Measurements from ENCODE around the gene TSGA10.
"Not testable (repeated sequence)": the region's sequence is repeated elsewhere in the genome, so short reads cannot be mapped to it uniquely, and the experiment has no call there.

TSGA10 gene

DNA sequence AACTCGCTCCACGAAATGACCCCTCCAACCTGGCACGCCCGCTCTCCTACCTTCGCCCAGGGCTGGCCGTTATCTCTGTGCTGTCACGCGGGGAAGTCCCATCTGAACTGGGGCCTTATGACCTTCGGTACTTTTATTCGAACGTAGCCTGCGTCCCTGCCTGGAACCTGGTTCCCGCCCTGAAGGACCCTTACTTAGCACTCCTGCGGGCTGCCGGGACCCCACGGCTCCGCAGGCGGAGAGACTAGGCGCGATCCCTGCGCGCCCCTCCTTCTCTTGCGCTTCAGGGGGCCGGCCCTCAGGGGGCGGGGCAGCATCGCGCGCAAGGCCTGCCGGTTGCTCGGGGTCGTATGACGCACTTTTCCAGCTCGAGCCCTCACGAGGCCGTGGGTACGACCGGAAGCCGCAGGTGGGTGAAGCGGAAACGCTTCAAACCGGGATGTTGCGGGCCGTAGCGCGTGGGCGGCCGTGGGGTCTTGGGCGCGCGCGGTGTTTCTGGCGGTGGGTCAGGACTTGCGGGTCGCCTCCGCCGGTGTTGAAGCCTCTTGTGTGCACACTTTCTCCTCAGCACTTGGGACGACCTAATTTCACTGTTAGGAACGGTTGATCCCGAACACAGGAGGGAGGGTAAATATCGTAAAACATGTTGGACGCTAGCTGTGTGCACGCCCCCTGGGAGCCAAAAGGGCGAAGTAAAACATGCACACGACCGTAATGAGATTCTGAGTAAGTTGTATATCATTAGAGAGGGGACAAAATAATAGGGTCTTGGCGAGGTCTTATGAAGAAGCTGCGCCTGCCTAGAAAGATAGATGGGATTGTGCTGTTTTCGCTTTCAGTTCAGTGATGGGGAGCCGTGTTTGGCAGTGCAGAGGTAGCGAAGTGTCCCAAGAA lies at the start of gene TSGA10, which contains the start of gene LIPT1:
TSS of gene TSGA10 (minus strand) at position 300 of the 894 bp plus-strand sequence. CDS start 45,503 bp downstream, outside the sequence.
TSS of gene LIPT1 (plus strand) at position 325 of the 894 bp plus-strand sequence. CDS start 6,991 bp downstream, outside the sequence.
- peak; percentile 91 for DNase-seq

GRCh38 chr2:99201959-99202678 lies 47.4 kb upstream of the TSGA10 start:
- no peak for DNase-seq

DNA sequence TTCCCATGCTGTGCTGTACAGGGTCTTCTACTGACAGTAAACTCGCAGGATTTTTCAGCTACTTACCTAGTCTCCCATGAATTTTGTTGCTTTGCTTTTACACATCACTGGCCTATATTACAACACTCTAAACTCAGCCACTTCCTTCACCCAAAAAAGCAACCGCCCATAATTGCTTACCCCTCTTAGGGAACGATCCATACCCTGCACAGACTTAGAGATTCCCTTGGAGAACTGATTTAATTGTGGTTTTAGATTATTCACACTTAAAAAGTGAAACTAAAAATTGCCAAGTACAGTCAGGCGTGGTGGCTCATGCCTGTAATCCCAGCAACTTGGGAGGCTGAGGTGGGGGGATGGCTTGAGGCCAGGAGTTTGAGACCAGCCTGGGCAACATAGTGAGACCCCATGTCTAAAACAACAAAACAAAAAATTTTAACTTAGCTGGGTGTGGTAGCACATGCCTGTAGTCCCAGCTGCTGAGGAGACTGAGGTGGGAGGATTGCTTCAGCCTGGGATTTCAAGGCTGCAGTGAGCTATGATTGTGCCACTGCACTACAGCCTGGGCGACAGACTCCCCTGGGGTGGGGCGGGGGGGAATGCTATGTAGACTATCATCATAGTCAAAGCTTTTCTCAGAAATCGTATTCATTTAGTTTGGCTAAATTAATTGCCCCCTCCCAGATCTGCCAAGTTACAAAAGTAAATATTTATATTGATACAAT lies 45.5 kb upstream of the TSGA10 start:
- no peak for DNase-seq

GRCh38 chr2:99198103-99198841 lies 43.5 kb upstream of the TSGA10 start:
- DNase-seq: no peak

- not testable (repeated sequence) for DNase-seq
Measured at GRCh38 chr2:99192364-99192763, 37.6 kb upstream of the TSGA10 start.

GRCh38 chr2:99190548-99190947 lies 35.8 kb upstream of the TSGA10 start:
- no peak for DNase-seq

DNA sequence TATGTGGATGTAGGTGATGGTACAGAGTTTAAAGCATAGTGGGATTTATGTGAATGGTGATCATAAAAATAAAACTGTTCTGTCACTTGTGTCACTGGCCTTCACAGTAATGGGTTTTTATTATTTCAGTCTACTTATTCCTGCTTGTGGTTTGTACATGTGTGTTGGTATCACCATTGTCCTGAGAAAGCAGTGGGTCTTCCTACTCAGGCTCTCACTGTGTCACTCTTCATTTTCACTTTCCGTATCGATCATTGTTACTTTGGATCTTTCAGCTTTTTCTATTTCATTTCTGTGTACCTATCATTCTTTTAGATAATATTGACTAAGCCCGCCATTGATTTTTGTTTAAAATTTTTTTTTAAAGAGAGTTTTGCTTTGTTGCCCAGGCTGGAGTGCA lies 33.6 kb upstream of the TSGA10 start:
- DNase-seq: no peak

DNA sequence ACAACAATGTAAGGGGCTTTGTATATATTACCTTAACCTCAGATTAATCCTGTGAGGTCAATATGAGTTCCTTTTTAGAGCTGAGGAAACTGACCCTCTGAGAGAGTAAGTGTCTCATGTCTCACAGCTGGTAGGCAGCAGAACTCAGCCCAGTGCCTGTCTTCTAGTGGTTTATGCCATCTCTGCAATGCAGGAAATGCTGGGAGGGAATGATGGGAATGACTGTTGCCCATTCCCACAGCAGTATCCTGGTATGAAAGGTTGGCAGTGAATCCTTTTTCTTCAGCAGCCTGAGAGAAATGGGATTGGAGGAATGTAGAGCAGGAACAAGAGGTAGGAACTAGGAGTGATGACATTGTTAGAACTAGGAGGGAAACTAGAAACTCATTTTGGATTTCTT lies 32.3 kb upstream of the TSGA10 start:
- no peak for DNase-seq

GRCh38 chr2:99184811-99185210 lies 30.1 kb upstream of the TSGA10 start:
- DNase-seq: no peak

DNA sequence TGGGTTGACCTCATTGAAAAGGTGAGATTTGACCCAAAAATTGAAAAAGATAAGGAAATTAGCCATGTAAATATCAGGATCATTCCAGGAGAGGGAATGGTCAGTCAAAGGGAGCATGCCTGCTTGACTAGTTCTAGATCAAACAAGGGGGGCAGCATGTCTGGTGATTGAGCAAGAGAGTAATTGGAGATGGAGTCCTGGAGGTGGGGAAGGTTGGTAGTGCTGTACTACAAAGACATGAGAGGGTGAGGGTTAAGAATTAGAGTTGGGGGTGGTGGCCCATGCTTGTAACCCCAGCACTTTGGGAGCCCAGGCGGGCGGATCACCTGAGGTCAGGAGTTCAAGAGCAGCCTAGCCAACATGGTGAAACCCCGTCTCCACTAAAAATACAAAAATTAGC lies 28.3 kb upstream of the TSGA10 start:
- DNase-seq: no peak

- no peak for DNase-seq
Measured at GRCh38 chr2:99181624-99182000, 26.9 kb upstream of the TSGA10 start.

GRCh38 chr2:99180755-99181623 lies 26.2 kb upstream of the TSGA10 start, which contains the start of the genes MITD1 and MRPL30:
Gene MITD1 (minus strand): TSS chr2:99181058. CDS start chr2:99180981, 77 bp downstream.
Gene MRPL30 (plus strand): TSS chr2:99181184. CDS start chr2:99186204, 5,020 bp downstream.
- DNase-seq: peak; percentile 90

DNA sequence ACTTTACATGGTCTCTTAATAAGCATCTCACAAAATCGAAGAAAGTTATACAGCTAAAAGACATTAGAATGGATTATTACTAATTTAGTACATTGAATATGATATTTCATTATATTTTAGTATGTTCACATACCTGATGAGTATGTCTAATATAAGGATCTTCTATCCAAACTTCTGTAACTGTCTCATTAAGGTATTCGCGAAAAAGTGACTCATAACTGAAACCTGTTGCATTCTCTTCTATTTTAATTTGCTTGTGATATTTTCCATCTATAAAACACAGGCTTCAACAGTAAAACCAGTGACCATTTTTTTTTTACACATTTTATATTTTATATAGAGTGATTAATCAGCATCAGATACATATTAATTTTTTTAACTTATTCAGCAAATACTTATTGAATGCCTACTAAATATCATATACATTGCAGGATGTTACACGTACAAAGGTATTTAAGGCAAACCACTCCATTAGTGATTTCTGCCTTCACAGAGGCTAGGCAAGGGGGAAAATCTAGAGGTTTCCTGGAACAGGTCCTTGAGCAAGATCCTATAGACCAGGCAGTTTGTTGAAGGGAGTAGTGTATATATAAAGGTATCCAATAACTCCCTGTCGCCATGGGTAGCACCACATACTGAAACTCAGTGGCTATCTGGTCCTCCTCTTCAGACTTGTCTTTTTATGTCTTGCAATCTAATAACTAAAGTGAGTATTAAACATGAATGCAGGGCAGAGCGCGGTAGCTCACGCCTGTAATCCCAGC lies 16.8 kb upstream of the TSGA10 start:
- DNase-seq: no peak

GRCh38 chr2:99169534-99169933 lies 14.8 kb upstream of the TSGA10 start:
- DNase-seq: no peak

GRCh38 chr2:99166218-99166617 lies 11.5 kb upstream of the TSGA10 start:
- DNase-seq: no peak

- DNase-seq: no peak
Measured at GRCh38 chr2:99159594-99159993, 4.9 kb upstream of the TSGA10 start.

DNA sequence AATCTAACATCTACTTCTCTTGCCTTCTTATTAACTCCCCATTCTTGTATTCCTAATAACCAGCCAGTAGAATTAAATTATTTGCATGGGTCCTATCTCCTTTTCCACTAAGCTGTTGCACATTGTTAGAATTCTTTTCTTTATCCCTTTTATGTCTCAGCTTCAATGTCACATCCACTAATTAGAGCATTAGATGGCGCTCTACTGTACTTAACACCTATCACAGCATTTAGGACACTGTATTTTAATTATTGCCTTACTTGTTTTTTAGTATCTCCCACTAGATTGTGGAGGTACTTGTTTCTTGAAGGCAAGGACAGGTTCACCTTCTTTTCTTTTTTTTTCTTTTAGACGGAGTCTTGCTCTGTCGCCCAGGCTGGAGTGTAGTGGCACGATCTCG lies 3.9 kb upstream of the TSGA10 start:
- DNase-seq: no peak

DNA sequence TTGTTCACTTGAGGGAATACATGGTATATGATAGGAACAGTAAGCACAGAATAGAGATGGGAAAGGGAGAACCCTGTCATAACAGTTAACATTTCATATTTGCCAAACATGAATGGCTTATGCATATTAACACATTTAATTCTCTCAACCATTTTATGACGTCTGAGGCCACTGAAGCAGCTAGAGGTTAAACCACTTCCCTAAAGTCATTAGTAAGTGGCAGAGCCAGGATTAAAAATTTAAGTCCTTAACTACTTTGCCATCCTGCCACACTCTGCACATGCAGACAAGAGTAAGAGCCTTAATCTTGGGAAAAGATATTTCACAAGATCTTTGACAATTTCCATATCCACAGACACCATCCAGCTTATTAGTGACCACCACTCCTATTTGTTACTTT lies 2.1 kb upstream of the TSGA10 start:
- DNase-seq: no peak

GRCh38 chr2:99153921-99154604 lies 679 bp downstream of the TSGA10 start:
- no peak for DNase-seq

All from CD4-positive, alpha-beta T cell treated with Interferon gamma for 1 hour (primary cell).